ENCODE data around the gene CLEC17A.
"Not testable (repeated sequence)": the region's sequence is repeated elsewhere in the genome, so short reads cannot be mapped to it uniquely, and the experiment has no call there.

Gene CLEC17A

DNA sequence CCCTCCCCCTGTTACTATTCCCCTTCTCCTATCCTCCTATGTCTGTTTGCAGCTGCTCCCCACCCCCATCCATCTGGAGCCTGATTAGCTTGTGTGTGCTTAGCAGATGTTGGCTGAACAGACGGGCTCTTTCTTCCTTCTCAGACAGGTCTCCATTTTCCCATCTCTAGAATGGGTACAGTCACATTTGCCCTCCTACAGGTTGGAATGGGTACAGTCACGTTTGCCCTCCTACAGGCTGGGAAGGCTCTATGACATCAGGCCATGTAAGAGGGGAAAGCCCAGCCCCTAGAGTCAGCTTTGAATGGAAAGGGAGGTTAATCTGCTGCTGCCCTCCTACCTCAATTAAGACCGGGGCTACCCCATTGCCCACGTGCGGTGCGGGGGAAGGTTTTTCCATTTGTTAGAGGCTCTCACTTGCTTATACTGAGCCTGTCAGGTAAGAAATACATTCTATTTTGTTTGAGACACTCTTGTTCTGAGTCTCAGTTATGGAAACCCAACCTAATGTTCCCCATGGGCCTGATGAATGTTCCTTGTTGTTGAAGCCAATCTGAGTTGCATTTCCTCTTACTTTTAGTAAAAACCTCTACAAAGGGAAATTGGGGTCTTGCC is 2.2 kb upstream of the CLEC17A start:
- DNase-seq (ENCODE audit: low read depth, low spot score) = no peak
- no peak overlapping the region for H3K4me3 ChIP-seq (ENCODE audit: low read depth, low read length)
- TF ChIP-seq, protein P1, sequence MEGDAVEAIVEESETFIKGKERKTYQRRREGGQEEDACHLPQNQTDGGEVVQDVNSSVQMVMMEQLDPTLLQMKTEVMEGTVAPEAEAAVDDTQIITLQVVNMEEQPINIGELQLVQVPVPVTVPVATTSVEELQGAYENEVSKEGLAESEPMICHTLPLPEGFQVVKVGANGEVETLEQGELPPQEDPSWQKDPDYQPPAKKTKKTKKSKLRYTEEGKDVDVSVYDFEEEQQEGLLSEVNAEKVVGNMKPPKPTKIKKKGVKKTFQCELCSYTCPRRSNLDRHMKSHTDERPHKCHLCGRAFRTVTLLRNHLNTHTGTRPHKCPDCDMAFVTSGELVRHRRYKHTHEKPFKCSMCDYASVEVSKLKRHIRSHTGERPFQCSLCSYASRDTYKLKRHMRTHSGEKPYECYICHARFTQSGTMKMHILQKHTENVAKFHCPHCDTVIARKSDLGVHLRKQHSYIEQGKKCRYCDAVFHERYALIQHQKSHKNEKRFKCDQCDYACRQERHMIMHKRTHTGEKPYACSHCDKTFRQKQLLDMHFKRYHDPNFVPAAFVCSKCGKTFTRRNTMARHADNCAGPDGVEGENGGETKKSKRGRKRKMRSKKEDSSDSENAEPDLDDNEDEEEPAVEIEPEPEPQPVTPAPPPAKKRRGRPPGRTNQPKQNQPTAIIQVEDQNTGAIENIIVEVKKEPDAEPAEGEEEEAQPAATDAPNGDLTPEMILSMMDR (IDR thresholded peaks at IDR 0.05; ENCODE audit: low read depth, low read length) = no peak
- in situ Hi-C loops (cut with HindIII; ENCODE audit: low sequenced_read_pairs) = no loop called here

DNA sequence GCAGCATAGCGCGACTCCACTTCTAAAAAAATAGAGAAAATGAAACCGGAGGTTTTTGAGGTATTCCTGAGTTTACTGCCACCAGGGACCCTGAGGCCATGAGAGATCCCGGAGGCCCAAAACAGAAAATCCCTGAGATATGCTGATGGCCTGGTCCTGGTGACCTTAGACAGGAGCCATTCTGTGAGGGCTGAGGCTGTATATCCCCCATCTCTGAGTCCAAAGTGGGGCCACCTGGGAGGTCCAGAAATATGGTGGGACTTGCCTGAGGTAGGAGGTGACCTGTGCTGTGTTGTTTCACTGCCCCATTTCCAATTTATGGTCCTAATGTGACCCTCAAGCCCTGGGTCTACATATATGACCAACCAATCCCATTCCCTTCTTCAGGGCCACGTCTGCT is 1.5 kb downstream of the CLEC17A start:
- in situ Hi-C loops (cut with HindIII; ENCODE audit: low sequenced_read_pairs); DNase-seq (ENCODE audit: low read depth, low spot score); H3K4me3 ChIP-seq (ENCODE audit: low read depth, low read length): not testable (repeated sequence)

GRCh38 chr19:14585187-14585586 is 2.3 kb downstream of the CLEC17A start:
- in situ Hi-C loops (cut with HindIII; ENCODE audit: low sequenced_read_pairs); H3K4me3 ChIP-seq (ENCODE audit: low read depth, low read length): not testable (repeated sequence)
- peak; percentile 22 for DNase-seq (ENCODE audit: low read depth, low spot score)

- DNase-seq (ENCODE audit: low read depth, low spot score); in situ Hi-C loops (cut with HindIII; ENCODE audit: low sequenced_read_pairs); H3K4me3 ChIP-seq (ENCODE audit: low read depth, low read length): not testable (repeated sequence)
Measured at GRCh38 chr19:14589433-14589832, 6.5 kb downstream of the CLEC17A start.

- DNase-seq (ENCODE audit: low read depth, low spot score) = no peak
- H3K4me3 ChIP-seq (ENCODE audit: low read depth, low read length) = no peak overlapping the region
- in situ Hi-C loops (cut with HindIII; ENCODE audit: low sequenced_read_pairs) = no loop called here
- TF ChIP-seq, protein P1 (IDR thresholded peaks at IDR 0.05; ENCODE audit: low read depth, low read length) = no peak
Measured at GRCh38 chr19:14595558-14595957, 12.7 kb downstream of the CLEC17A start.

DNA sequence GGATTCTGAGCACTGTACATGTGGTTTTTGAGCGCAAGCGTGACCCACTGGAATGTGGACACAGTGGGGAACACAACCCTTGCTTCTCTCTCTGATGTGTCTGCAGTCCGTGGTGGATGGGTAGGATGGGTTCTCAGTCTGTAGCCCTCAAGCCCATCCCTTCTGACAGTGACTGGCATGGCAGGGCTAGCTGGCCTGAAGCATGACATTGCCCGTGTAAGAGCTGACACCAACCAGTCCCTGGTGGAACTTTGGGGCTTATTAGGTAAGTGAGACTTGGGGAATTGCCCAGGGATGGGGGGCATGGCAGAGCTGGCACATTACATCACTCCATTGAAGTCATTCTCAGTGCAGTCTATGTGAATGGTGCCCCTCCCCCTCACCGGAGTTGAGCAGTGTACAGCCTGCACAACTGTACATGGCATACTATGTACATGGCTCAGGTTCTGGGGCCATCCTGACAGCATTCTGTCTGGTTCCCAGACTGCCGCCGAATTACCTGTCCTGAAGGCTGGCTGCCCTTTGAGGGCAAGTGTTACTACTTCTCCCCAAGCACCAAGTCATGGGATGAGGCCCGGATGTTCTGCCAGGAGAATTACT is 16.8 kb downstream of the CLEC17A start:
- in situ Hi-C loops (cut with HindIII; ENCODE audit: low sequenced_read_pairs) = no loop called here
- TF ChIP-seq, protein P1 (IDR thresholded peaks at IDR 0.05; ENCODE audit: low read depth, low read length) = no peak
- no peak for DNase-seq (ENCODE audit: low read depth, low spot score)
- no peak overlapping the region for H3K4me3 ChIP-seq (ENCODE audit: low read depth, low read length)

DNA sequence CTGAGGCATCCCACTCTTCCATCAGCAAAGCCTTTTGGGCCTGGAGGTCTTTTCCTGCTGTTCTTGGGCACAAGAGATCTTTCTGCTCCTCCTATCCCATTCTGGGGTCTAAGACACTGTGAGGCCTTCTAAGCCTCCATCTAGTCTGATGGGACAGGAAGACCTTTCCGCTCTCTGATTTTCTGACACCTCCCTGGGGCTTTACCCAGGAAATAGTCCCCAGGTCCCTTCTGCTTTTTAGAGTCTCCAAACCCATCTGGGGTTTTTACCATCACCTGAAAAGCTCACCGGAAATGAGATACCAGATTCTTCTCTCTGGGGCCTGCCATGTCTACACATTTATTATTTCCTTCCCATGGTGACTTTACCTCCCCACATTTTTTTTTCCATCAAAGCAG is 21.1 kb downstream of the CLEC17A start:
- TF ChIP-seq, protein P1 (IDR thresholded peaks at IDR 0.05; ENCODE audit: low read depth, low read length) = no peak

GRCh38 chr19:14606627-14607026 is 23.7 kb downstream of the CLEC17A start:
- TF ChIP-seq, protein P1 (IDR thresholded peaks at IDR 0.05; ENCODE audit: low read depth, low read length) = no peak
- in situ Hi-C loops (cut with HindIII; ENCODE audit: low sequenced_read_pairs) = no loop called here
- DNase-seq (ENCODE audit: low read depth, low spot score) = no peak
- H3K4me3 ChIP-seq (ENCODE audit: low read depth, low read length) = no peak overlapping the region

More for the DNA sequence above, 21.1 kb downstream of the CLEC17A start:
- no peak for DNase-seq (ENCODE audit: low read depth, low spot score)
- in situ Hi-C loops (cut with HindIII; ENCODE audit: low sequenced_read_pairs) = no loop called here
- H3K4me3 ChIP-seq (ENCODE audit: low read depth, low read length) = no peak overlapping the region
